GM10847 (cell line): ENCODE measurements around the gene LHX2.

Experiments used
- POLR2A ChIP-seq: IDR thresholded peaks from 2 replicates; pipeline ENCODE4 v1.6.1; 2011; ENCODE audit not compliant: insufficient read length; ENCODE audit errors: extremely low read depth

The LHX2 gene

DNA sequence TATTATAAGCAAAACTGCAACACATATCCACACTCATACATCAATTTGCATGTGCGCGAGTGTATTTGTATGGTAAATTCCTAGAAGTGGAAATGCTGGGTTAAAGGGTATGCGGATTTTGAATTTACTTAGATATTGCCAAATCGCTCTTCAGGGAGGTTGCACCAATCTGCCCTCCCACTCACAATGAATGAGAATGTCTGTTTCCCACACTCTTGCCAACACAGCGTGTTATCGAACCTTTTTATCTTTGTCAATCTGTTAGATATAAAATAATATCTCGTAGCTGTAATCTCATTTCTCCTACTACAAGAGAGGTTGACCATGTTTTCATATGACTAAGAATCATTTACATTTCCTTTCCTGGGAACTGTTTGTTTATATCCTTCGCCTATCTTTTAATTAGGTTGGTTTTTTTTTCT lies 35.7 kb downstream of the LHX2 start:
- no peak for TF ChIP-seq POLR2A

DNA sequence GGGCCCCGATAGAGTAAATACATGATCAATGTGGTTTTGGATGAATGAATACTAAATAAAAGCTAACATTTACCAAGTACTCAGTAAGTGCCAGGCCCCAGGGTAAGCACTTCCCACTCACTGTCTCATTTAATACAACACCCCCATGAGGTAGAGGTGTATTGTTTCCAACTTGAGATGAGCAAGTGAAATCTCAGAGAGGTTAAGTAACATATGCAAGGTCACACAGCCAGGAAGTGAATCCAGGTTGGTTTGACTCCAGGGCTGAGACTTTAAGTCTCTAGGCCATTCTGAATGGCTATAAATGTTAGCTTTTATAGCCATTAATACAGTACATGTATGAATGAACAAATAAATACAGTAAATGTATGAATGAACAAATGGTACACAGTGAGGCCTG lies 39.4 kb downstream of the LHX2 start:
- no peak for TF ChIP-seq POLR2A

DNA sequence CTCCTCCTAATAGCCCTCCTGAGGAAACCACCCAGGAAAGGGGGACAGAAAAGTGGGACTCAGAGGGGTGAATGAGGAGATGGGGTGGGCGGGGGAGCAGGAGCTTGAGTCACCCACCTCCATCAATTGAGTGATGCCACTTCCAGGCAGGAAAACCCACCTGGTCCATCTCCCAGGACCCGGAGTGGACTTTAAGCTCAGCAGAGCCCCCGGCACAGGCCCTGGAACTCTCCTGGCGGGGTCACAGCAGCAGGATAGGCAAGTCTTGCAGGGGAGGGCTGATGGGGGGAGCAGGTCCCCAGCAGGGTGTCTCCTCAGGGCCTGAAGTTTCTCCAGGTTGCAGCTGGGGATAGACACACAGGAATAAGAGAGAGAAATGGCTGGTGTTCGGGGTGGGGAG lies 40.8 kb downstream of the LHX2 start:
- TF ChIP-seq POLR2A: no peak

DNA sequence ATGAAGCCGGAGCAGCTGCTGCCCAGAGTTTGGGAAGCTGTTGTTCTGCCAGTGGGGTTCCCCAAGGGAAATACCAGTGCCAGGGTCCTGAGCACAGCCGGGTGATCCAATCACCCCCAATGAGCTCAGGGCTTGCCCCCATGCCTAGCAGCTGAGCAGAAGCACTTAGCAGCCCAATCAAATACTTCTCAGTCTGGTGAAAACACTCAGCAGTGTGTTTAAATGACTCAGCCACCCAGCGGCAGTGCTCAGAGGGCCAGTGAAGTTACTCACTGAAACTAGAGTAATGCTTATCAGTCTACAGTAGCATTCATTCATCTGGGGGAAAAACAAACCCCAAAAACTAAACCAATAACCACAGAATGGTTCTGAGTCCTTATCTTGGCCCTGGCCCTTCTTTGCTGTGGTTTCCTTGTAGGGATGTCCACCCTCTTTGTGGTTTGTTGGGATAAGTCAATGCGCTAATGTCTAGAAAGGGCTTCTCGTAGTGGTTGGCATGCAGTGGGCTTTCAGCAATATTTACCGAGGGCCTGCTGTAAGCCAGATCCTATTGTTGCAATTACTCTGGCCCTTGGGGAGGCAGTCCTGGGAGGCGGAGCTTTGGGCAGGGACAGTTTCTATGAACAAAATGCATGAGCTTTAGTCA lies 43.1 kb downstream of the LHX2 start:
- TF ChIP-seq POLR2A: no peak

DNA sequence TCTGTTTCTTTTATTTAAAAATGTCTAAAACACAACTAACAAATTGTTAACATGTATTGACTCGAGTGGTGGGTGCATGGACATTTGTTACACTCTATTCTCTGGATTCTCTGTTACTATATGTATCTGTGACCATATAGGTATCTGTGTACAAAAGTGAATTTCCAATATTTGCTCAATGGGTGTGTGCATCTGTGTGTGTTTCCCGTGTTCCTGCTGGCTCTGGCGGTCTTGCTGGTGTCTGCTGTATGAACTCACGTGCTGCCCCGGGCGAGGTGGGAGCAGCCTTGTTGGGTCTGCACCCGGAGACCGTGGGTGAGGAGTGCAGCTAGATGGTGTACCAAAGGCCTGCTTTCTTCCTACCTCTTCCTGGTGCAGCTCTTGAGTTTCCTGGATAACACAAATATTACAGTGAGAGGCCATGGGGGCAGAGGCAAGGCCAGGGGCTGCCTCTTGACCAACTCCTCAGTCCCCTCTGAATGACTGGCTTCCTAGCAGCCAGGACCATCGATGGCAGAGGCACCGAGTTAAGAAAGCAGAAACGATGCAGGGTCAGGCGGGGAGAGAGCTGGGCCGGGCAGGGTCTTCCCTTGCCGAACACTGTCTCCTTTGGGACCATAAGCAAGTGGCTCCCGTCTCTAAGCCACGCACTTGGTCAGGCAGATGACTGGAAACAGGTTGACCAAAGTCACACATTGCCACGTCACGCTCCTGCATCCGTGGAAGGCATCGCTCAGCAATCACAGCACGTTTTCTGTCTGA lies 49.5 kb downstream of the LHX2 start:
- no peak for TF ChIP-seq POLR2A

DNA sequence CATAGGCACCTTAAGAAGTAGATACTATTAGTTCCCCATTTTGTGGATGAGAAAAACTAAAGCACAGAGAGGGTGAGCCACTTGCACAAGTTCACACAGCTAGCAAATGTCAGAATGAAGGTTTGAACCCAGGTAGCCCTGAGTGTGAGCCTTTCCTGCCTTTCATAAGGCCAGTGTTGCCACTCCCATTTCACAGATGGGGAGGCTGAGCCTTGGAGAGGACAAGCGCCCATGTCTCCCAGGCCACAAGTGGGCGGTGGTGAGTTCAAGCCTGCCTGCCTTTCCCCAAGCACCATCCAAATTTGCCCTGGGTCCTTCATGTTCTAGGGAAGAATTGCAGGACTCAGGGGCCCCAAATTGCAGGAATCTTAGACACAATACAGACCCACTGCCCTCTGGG lies 50.6 kb downstream of the LHX2 start:
- no peak for TF ChIP-seq POLR2A

DNA sequence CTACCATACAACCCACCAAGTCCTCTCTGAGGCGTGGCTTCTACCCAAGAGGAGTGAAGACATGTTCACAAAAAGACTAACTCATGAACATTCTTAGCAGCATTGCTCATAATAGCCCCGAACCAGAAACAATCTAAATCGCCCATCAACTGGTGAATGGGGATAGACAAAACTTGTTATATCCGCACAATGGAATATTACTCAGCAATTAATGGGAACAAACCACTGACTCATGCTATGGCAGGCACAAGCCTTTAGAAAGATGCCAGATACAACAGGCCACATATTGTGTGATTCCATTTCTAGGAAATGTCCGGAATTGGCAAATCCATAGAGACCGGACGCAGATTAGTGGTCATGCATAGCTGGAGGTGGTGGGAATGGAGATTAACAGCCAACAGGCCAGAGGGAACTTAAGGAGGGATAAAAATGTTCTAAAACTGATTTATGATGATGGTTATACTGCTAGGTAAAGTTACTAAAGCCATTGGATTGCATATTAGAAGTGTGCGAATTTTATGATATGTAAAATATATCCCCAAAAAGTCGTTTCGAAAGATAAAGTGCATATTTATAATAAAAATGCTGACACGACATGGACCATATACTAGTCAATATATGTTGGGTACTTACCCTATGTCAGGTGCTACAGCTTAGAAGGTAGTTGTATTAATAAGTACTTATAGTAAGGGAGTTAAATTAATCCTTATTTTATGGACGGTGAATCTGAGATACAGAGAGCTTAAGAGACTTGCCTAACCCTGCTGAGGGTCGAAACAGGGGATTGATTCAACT lies 55.4 kb downstream of the LHX2 start:
- TF ChIP-seq POLR2A: no peak

DNA sequence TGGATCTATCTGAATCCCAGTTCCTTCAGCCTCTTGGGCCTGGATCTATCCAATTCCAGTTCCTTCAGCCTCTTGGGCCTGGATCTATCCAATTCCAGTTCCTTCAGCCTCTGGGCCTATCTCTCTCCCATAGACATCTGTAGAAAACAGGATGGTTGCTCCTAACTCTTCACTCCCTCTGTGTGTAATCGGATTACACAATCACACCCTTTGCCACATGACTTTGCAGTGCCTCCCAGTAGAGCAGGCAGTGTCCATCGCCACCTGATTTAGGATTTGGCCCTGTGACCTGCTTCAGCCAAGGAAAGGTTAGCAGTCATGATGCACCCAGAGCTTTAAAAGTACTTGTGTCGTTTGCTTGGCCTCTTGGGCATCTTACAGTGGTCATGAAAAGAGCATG lies 56.7 kb downstream of the LHX2 start:
- no peak for TF ChIP-seq POLR2A

DNA sequence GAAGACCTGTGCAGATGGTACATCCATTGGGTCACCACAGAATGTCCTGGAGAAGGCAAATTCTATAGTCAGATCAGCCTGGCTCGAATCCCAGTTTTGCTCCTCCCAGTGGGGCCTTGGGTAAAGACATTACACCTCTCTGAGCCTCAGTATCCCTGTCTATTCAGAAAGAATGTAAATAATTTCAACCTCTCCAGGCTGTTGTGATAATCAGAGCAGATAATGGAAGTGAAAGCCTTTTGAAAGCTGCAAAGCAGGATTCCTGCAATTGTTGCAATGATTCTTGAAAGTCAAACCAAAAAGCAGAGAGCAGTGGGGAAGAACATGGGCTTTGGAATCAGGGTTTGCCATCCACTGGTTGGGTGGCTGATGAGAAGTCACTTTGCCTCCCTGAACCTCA lies 63.2 kb downstream of the LHX2 start:
- no peak for TF ChIP-seq POLR2A

DNA sequence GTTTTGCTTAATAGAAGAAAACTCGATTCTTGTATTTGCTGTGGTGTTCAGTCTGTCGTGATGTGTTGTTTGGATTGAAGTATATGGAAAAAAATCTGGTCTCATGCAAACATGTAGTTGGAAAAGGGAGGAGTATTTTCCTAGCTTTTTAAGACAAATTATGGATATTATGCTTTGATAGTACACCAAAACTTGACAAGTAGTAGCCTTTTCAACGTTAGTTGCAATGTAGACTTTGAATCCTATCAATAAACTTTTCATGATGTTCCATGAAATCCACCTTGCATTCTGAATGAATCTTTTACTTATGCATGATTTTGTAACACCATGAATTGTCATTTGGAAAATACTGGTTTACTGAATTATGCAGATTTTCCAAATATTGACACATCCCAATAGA lies 64.2 kb downstream of the LHX2 start:
- no peak for TF ChIP-seq POLR2A

DNA sequence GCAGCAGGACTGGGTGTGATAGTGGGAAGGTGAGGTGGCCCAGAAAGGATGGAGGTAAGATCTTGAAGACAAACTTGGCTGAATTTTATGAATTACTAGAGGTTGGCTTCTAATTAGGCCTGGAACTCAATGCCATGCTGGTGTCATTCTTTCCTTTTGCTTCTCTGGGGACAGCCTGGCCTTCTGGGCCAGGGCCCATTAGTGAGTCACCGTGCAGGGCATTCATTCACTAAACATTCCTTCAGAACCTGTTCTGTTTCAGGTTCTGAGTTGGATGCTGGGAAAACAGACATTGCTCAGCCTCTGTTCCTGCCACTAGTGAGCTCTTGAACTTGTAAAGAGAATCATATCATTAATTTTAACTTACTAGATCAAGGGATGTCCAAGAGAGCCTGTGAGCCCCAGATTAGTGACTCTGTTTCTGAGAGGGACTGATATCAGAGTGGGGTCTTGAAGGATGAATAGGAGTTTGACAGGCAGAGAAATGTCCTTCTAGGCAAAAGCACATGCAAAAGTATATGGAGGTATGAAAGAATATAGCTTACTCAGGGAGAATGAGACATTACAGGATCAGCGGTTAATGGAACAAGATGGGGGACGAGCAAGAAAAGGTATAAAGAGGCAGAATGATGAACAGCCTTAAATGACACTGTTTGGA lies 66.5 kb downstream of the LHX2 start:
- TF ChIP-seq POLR2A: no peak

DNA sequence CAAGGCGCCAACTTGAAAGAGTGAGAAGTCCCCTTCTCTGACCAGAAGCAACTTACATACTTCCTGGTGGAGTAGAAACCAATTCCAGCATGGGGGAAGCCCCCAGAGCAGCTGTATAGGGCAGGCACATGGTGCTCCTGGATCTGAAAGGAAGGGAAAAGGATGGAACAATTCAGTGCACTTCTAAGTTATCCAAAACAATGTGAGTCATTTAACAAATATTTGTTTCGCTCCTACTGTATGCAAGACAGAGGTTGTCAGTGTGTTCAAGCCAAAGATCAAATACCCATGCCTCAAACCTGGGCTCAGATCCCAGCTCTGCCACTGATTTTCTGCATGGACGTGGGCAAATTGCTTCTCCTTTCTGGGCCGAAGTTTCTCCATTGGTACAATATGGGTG lies 67.1 kb downstream of the LHX2 start:
- TF ChIP-seq POLR2A: no peak

DNA sequence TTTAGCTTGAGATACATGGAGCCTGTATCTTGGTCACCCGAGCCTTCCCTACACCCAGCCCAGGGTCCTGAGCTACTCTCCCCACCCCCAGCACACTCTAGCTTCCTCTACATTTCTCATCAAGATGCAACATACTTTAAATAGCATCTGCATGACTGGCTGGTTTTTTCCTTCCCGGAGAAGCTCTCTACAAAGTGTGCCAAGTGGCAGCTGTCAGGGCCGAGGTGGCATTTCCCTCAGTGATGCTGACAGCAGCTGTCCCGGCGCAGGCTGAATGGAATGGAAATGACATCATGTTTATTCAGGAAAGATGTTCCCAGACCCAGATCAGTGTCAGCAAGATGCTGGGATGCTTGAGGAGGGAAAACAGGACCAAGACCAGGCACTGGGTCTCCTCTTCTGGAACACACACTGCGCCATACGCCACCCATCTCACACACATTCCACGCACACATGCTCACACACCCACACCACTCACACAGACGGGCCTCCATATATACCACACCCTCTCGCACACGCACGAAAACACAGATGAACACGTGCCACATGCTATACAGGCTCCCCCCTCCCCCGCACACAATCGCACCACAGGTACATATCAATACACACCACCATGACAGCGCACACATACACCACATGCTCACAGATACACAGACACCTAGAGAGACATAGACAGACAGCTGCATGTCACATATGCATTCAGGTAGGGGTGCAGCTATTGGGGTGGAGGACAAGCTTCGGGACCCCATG lies 67.8 kb downstream of the LHX2 start:
- no peak for TF ChIP-seq POLR2A

DNA sequence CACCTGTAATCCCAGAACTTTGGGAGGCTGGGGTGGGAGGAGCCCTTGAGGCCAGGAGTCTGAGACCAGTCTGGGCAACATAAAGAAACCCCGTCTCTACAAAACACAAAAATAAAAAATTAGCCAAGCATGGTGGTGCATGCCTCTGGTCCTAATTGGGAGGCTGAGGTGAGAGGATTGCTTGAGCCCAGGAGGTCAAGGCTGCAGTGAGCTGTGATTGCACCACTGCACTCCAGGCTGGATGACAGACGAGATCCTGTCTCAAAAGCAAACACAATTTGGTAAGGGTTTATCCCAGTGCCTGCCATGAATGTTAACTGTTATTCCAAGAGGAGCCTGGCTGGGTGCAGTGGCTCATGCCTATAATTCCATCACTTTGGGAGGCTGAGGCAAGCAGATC lies 71.1 kb downstream of the LHX2 start:
- no peak for TF ChIP-seq POLR2A
